GM12878 (cell line): ENCODE data around the gene CA7. TPM values are rescaled to one million over a fixed set of nuclear protein-coding genes. Genes with fewer than 3 reads are reported as not detected.

Source experiments
- ATAC-seq: fragments of 200-7000 bp; cut with Tn5 transposase; 3 replicates; pipeline ENCODE4 v1.9.1; 2020; ENCODE audit warnings: mild to moderate bottlenecking, moderate library complexity
- BruUV-seq: library from RNA; stranded (reverse); fragments of 400-500 nt; replicated peaks from 2 replicates; lab custom pipeline; 2021; lab: Mats Ljungman, UMichigan
- CTCF ChIA-PET: fragments of 300-600 bp; sonication (Branson Sonifier 250); formaldehyde crosslinking; extraction: SDS; loops from one replicate; lab custom pipeline; 2021; ENCODE audit warnings: inconsistent platforms; lab: Yijun Ruan, JAX
- POLR2A ChIA-PET: fragments of 350-600 bp; formaldehyde crosslinking; extraction: SDS; loops from one replicate; lab custom pipeline; 2021; ENCODE audit warnings: inconsistent platforms; lab: Charles Lee
- RAD21 ChIA-PET: fragments of 300-600 bp; sonication (Branson Sonifier 250); formaldehyde crosslinking; loops from one replicate; lab custom pipeline; 2023; ENCODE audit warnings: antibody characterized with exemption; ENCODE audit not compliant: unreplicated experiment; lab: Charles Lee
- SMC1A ChIA-PET: fragments of 300-600 bp; sonication (Branson Sonifier 250); formaldehyde crosslinking; loops from one replicate; lab custom pipeline; 2023; ENCODE audit not compliant: unreplicated experiment, uncharacterized antibody; lab: Charles Lee
- DNase-seq: peaks from one replicate; pipeline ENCODE4 v3.0.0-alpha.2; 2011; ENCODE audit warnings: low read depth, low spot score
- FAIRE-seq: peaks from 3 replicates; lab custom pipeline; 2011; peaks lifted over from hg19 to GRCh38; lab: Jason Lieb, UNC
- H2AFZ ChIP-seq: 2 replicates; pipeline ENCODE4 v1.6.0; 2011; ENCODE audit warnings: low read depth, low read length, control low read depth; ENCODE audit not compliant: control insufficient read depth
- H3K27ac ChIP-seq: 2 replicates; pipeline ENCODE4 v1.5.1; 2011; ENCODE audit warnings: control low read depth; ENCODE audit not compliant: control insufficient read depth, insufficient read depth
- H3K27me3 ChIP-seq, 2 experiments: replicated peaks in 1 of 2; 2 replicates each; pipeline versions ENCODE4 v1.6.0 to v1.6.1; 2011; ENCODE audit warnings: low read length in 1 of 2; ENCODE audit not compliant: control insufficient read depth in 2 of 2, insufficient read depth in 2 of 2
- H3K36me3 ChIP-seq, 2 experiments: 2 replicates each; pipeline ENCODE4 v1.5.1; 2011; ENCODE audit warnings: low read length in 1 of 2; ENCODE audit not compliant: control insufficient read depth in 2 of 2, insufficient read depth in 2 of 2
- H3K4me1 ChIP-seq: 2 replicates; pipeline ENCODE4 v1.6.1; 2011; ENCODE audit warnings: mild to moderate bottlenecking, low read length, moderate library complexity, mixed read lengths; ENCODE audit not compliant: control insufficient read depth, insufficient read depth
- H3K4me2 ChIP-seq: 2 replicates; pipeline ENCODE4 v1.6.0; 2011; ENCODE audit warnings: control low read depth; ENCODE audit not compliant: control insufficient read depth, insufficient read depth
- H3K4me3 ChIP-seq: fragments of 200-600 bp; sonication (generic); 2 replicates; pipeline ENCODE4 v1.5.1; 2016
- H3K79me2 ChIP-seq: 2 replicates; pipeline ENCODE4 v1.6.0; 2011; ENCODE audit warnings: low read length; ENCODE audit not compliant: control insufficient read depth, insufficient read depth
- H3K9ac ChIP-seq: 2 replicates; pipeline ENCODE4 v1.8.0; 2011; ENCODE audit warnings: low read length, control low read depth, mixed read lengths; ENCODE audit not compliant: control insufficient read depth, insufficient read depth
- H3K9me3 ChIP-seq: replicated peaks from 3 replicates; pipeline ENCODE4 v1.5.1; 2011; ENCODE audit warnings: mild to moderate bottlenecking, low read length; ENCODE audit not compliant: control insufficient read depth, insufficient read depth
- H4K20me1 ChIP-seq: 2 replicates; pipeline ENCODE4 v1.6.0; 2011; ENCODE audit not compliant: control insufficient read depth, insufficient read depth
- HDGF ChIP-seq: fragments of 450-650 bp; IDR thresholded peaks from 2 replicates; pipeline ENCODE4 v1.6.1; 2016; ENCODE audit warnings: antibody characterized with exemption
- HSF1 ChIP-seq: fragments of 150-350 bp; IDR thresholded peaks from 2 replicates; pipeline ENCODE4 v1.6.1; 2014; ENCODE audit warnings: mild to moderate bottlenecking, low read depth, low read length
- KAT2A ChIP-seq: conservative IDR thresholded peaks from 2 replicates; pipeline ENCODE4 v1.6.1; 2011; ENCODE audit warnings: low read depth, low read length; ENCODE audit not compliant: control insufficient read depth
- POLR2AphosphoS5 ChIP-seq: IDR thresholded peaks from 2 replicates; pipeline ENCODE4 v1.6.1; 2011; ENCODE audit warnings: mild to moderate bottlenecking, low read length, inconsistent platforms
- SMAD5 ChIP-seq: IDR thresholded peaks from 2 replicates; pipeline ENCODE4 v1.6.1; 2016; ENCODE audit warnings: antibody characterized with exemption, low read depth
- SMC3 ChIP-seq: IDR thresholded peaks from 2 replicates; pipeline ENCODE4 v1.6.1; 2011; ENCODE audit warnings: low read length, improper control_type of control experiment, borderline replicate concordance
- SPI1 ChIP-seq: IDR thresholded peaks from 2 replicates; pipeline ENCODE4 v1.6.1; 2011; ENCODE audit warnings: low read depth, mild to moderate bottlenecking, low read length, moderate library complexity, borderline replicate concordance; ENCODE audit not compliant: insufficient read depth
- WGBS: methylation state at CpG from one replicate; pipeline ENCODE4 v1.1.6; 2016; ENCODE audit warnings: low lambda C conversion rate; ENCODE audit not compliant: insufficient replicate concordance, insufficient coverage; ENCODE audit errors: missing lambda C conversion rate; 5-methylcytosine and 5-hydroxymethylcytosine counted together
- in situ Hi-C: fragments of 300-500 bp; cut with MboI; formaldehyde crosslinking; loops from 9 replicates; pipeline ENCODE4 v1.14.3; 2018; ENCODE audit warnings: mixed read lengths
- intact Hi-C: fragments of 100-400 bp; cut with micrococcal nuclease; formaldehyde crosslinking; loops from one replicate; pipeline ENCODE4 v1.14.2; 2022; ENCODE audit not compliant: unreplicated experiment
- polyA plus RNA-seq, 11 experiments: library from polyadenylated mRNA; depleted of rRNA in 4 of 11; unstranded in 6 of 11; stranded (reverse) in 5 of 11; fragments of >200 nt; fragmentation: Nextera tagmentation in 4 of 11; fragmentation: Illumina TruSeq in 1 of 11; extraction: Ambion mirVana in 4 of 11; extraction: Trizol in 1 of 11; gene quantifications; 1 replicate in 1 of 11; 2 replicates in 10 of 11; pipeline versions ENCODE4 v1.2.1 to v1.2.3, GENCODE V29; 2011 to 2016; ENCODE audit warnings: inconsistent platforms in 2 of 11, missing spikeins in 2 of 11, low read depth in 1 of 11
- total RNA-seq, 4 experiments: library from RNA; depleted of rRNA in 3 of 4; stranded (reverse); fragments of >200 nt in 3 of 4; fragmentation: Illumina TruSeq in 1 of 4; extraction: Trizol in 1 of 4; gene quantifications; 2 replicates each; pipeline versions ENCODE4 v1.2.1 to v1.2.3, GENCODE V29; 2013 to 2021

CA7 gene
- total and polyA plus RNA-seq, 10 of the 15 experiments (the other 5 are each of a cell fraction or from before 2014, with no cell fraction given) = 0.04 TPM; not detected in 9

GRCh38 chr16:66885491-66885890 lies 41.3 kb downstream of the CA7 start:
- TF ChIP-seq KAT2A (no peak), POLR2AphosphoS5 (no peak), HDGF (no peak), SPI1 (no peak), SMAD5 (no peak), HSF1 (no peak), SMC3 (no peak)
- TF ChIP-seq, all 136 proteins: peak for 0
- no peaks in the 10 kb centered on the region for H4K20me1 ChIP-seq
- ChIA-PET CTCF (interaction anchor here (0.6 to 5.2 kb wide), 4 partner anchors 8 to 58 kb away, joined by 3 to 34 read pairs (median 4); no protein-coding TSS in a partner anchor), POLR2A (interaction anchor here (0.6 kb wide), 1 partner anchor 144 kb away, joined by 3 read pairs; no protein-coding TSS in a partner anchor), RAD21 (interaction anchor here (1.3 kb wide), 1 partner anchor 10 kb away, joined by 4 read pairs; no protein-coding TSS in a partner anchor), SMC1A (interaction anchor here (1.3 kb wide), 1 partner anchor 10 kb away, joined by 4 read pairs; no protein-coding TSS in a partner anchor)
- DNase-seq (no peak), ATAC-seq (no peak), FAIRE-seq (no peak)
- no peak overlapping the region for H3K4me2 ChIP-seq
- H3K36me3 ChIP-seq = peaks cover 3 to 5% of the 10 kb centered on the region in 2 experiments
- no TSS peak for BruUV-seq
- no peak overlapping the region for H3K4me3 ChIP-seq
- H3K9me3 ChIP-seq = no peaks in the 10 kb centered on the region
- no peak overlapping the region for H2AFZ ChIP-seq
- no peaks in the 10 kb centered on the region for H3K27me3 ChIP-seq
- no peak overlapping the region for H3K27ac ChIP-seq
- in situ Hi-C loops = no loop called here
- WGBS = 91% methylated on average over 12 of the region's 12 CpGs
- H3K79me2 ChIP-seq = peaks cover 11% of the 10 kb centered on the region
- no peak overlapping the region for H3K9ac ChIP-seq
- H3K4me1 ChIP-seq = no peaks in the 10 kb centered on the region; the same call in 1 of the 2 replicates
- intact Hi-C loops = no loop called here
